Measurements from ENCODE around the gene PRDX5.
"Not testable (repeated sequence)": the region's sequence is repeated elsewhere in the genome, so short reads cannot be mapped to it uniquely, and the experiment has no call there.

PRDX5 gene

GRCh38 chr11:64306563-64306875 is 11.4 kb upstream of the PRDX5 start:
- no peak for DNase-seq

- no peak for DNase-seq
These were observed 10.9 kb upstream of the PRDX5 start for GRCh38 chr11:64306876-64307622.

GRCh38 chr11:64307795-64308194 is 10.1 kb upstream of the PRDX5 start:
- DNase-seq = not testable (repeated sequence)

DNA sequence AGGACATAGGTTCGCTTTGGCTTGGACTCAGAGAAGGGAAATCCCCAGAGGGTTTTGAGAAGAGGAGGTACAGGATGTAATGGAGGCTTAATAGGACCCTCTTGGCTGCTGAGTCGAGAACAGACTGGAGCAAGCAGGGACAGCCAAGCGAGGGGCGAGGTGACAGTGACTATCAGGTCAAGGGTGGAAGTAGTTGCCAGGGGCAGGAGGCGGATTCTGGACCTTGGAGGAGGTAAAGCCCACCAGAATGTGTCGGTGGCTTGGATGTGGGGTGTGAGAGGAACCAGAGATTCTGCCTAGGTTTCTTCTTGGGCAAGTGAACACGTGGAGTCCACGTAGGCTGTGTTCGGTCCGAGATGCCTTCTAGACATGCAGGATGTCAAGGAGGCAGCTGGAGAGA is 5.0 kb upstream of the PRDX5 start:
- no peak for DNase-seq

DNA sequence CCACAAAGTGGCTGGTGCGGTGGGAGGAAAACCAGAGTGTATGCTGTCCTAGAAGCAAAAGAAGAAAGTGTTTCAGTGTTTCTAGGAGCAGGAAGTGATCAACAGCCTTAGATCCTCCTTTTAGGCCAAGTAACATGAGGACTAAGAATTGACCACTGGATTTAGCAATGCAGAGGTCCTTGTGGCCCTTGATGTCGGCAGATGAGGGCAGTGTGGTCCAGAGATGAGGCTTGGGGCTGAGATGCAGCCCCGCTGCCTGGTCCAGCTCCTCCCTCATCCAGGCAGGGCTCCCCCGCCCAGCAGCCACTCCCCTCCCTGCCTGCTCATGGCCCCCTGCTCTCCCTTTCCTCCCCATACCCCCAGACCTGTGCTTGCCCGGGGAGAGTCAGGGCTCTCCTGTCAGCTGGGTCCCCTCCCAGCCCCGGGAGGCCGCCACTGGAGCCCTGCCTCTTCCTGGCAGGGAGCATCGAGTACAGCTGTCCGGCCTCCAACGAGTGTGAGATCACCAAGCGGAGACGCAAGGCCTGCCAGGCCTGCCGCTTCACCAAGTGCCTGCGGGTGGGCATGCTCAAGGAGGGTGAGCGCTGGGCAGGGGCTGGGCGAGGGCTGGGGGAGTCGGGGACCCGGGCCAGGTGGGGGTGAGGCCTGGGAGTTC is 4.3 kb upstream of the PRDX5 start:
- DNase-seq = no peak

- DNase-seq = no peak
These were observed 3.6 kb upstream of the PRDX5 start for GRCh38 chr11:64314146-64314804.

DNA sequence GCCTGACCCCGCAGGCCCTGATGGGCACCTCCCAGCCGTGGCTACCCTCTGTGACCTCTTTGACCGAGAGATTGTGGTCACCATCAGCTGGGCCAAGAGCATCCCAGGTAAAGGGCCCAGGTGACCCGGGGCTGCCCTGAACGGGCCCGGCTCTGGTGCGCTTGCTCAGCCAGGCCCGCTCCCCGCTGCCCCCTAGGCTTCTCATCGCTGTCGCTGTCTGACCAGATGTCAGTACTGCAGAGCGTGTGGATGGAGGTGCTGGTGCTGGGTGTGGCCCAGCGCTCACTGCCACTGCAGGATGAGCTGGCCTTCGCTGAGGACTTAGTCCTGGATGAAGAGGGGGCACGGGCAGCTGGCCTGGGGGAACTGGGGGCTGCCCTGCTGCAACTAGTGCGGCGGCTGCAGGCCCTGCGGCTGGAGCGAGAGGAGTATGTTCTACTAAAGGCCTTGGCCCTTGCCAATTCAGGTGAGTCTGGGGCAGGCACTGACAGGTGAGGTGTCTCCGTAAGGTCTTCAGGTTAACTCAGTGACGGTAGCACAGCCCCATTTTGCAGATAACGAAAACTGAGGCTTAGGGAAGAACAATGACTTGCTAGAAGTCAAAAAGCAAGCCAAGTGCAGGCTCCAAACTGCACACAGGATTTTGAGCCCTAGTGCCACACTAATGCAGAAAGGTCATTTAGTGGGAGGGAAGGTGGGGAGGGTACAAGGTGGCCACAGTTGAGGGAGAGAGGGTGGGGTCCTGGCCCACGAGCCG is 2.9 kb upstream of the PRDX5 start:
- DNase-seq = no peak

DNA sequence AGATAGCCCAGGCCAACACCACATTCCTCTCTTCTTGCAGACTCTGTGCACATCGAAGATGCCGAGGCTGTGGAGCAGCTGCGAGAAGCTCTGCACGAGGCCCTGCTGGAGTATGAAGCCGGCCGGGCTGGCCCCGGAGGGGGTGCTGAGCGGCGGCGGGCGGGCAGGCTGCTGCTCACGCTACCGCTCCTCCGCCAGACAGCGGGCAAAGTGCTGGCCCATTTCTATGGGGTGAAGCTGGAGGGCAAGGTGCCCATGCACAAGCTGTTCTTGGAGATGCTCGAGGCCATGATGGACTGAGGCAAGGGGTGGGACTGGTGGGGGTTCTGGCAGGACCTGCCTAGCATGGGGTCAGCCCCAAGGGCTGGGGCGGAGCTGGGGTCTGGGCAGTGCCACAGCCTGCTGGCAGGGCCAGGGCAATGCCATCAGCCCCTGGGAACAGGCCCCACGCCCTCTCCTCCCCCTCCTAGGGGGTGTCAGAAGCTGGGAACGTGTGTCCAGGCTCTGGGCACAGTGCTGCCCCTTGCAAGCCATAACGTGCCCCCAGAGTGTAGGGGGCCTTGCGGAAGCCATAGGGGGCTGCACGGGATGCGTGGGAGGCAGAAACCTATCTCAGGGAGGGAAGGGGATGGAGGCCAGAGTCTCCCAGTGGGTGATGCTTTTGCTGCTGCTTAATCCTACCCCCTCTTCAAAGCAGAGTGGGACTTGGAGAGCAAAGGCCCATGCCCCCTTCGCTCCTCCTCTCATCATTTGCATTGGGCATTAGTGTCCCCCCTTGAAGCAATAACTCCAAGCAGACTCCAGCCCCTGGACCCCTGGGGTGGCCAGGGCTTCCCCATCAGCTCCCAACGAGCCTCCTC is 2.0 kb upstream of the PRDX5 start:
- DNase-seq = not testable (repeated sequence)

GRCh38 chr11:64316672-64317324 is 1.1 kb upstream of the PRDX5 start:
- DNase-seq = peak; percentile 38

DNA sequence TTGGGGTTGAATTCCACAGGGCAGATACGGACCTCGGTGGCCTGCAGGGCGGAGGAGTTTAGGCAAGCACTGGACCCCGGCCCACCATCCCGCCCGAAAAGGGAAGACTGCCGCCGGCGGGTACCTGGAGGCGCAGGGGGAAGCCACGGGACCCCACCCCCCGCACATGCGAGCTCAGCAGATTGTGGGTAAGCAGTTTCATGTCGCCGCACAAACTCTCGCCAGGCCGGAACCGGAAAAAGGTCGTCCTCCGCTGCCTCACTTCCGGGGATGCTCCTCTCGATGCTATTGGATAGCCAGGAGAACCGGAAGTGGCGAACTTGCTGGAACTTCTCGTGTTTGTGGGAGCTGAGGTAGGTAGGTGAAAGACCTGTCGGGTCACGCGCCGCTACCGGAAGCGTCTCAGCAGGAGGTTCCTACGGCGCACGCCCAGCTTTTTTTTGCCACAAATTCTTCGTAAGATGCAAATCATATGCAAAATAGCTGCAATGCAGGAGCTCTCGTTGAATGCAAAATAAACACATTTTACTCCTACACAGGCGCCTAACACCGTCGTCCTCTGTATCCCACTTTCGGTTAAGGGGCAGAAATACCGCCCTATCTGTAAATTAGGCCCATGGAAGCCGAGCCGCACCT is 478 bp upstream of the PRDX5 start, which contains the start of gene TRMT112:
TSS of gene TRMT112 (minus strand) at position 235 of the 636 bp plus-strand sequence. CDS start at position 202, 33 bp downstream.
- peak; percentile 93 for DNase-seq

- DNase-seq = no peak
These were observed 1.1 kb downstream of the PRDX5 start for GRCh38 chr11:64318766-64319761.

GRCh38 chr11:64320556-64320955 is 2.6 kb downstream of the PRDX5 start:
- no peak for DNase-seq

GRCh38 chr11:64321026-64321425 is 3.1 kb downstream of the PRDX5 start:
- no peak for DNase-seq

DNA sequence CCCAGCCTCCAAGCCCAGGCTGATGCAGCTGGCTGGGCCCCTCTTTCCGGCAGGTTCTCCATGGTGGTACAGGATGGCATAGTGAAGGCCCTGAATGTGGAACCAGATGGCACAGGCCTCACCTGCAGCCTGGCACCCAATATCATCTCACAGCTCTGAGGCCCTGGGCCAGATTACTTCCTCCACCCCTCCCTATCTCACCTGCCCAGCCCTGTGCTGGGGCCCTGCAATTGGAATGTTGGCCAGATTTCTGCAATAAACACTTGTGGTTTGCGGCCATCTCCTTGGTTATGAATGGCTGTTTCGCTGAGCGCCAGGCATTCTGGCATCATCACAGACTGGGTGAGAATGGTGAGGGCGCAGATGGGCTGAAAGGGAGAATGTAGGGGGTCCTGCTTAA is 3.6 kb downstream of the PRDX5 start:
- DNase-seq = no peak

DNA sequence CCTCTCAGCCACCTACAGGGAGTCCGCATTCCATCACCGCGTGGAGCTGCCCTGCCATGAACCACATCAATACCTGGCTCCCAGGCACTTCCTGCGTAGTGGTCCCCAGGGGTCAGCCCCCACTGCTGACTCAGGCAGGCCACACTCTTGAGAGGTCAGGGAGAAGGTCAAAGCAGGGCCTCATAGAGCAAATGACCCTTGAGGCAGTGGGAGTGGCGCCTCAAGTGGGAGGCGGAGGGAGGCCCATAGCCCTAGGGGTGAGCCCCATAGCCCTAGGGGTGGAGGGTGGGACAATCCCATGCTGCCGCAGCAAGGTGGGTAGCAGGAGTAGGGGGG is 5.0 kb downstream of the PRDX5 start:
- DNase-seq = no peak

DNA sequence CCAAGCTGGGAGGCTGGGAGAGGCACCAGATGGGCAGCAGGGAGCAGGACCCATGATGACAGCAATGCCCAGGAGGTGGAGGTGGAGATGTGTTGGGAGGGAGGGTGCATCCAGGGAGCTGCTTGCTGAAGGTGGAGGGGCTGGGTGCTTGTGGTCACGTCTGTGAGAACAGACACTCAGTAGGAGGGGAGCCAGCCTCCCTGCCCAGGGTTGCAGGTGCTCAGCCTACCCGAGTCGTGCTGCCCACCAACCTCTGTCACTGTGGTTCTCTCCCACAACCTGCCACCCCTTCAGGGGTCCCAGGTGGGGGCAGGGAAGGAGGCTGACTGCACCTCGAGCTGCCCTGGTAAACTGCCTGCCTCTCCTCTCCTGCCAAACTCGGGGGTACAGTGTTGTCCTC is 5.5 kb downstream of the PRDX5 start:
- DNase-seq = no peak

DNA sequence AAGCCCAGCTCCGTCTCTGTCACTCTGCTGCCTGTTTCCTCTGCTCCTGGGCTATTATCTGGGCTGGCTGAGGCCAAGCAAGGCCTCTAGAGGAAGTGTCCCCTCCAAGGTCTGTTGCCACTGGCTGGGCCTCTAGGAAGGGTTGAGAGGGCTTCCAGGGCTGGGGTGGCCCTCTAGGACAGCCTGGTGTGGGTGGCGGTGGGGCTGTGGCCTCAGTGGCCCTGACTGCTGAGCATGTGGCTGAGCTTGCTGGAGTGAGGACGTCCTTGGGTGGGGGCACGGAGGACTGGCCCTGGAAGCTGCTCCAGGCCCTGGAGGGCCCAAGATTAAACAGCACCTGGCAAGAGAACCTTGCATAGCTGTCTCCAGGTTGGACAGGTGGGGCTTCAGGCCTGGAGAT is 6.1 kb downstream of the PRDX5 start:
- not testable (repeated sequence) for DNase-seq

DNA sequence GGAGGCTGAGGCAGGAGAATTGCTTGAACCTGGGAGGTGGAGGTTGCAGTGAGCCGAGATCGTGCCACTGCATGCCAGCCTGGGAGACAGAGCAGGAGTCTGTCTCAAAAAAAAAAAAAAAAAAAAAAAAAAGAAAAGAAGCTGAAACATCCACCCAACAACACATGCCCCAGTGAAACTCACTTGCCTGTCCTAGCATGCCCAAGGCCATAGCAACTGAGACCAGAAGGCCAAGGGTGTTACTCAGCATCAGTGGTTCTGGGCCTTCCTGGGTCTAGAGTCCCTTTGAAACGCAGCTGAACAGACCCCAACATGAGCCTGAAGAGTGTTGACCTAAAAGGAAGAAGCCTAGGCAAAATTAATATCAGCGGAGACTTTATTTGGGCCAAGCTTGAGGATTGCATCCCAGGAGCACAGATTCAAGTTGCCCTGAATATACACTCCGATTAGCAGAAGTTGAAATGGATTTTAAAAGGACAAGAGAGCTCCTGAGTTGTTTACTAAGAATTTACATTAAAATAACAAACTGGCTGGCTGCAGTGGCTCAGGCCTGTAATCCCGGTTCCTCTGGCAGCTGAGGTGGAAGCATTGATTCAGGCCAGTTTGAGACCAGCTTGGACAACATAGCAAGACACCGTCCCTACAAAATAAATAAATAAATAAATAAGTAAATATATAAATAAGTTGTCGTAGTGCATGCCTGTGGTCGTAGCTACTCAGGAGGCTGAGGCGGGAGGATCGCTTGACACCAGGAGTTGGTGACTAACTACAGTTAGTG is 7.0 kb downstream of the PRDX5 start:
- no peak for DNase-seq

- no peak for DNase-seq
These were observed 9.5 kb downstream of the PRDX5 start for GRCh38 chr11:64327375-64327774.
